HepG2 (cell line): ENCODE results near the gene AIF1. TPM values are rescaled to one million over a fixed set of nuclear protein-coding genes. Genes with fewer than 3 reads are reported as not detected.

Source experiments
- CHD4 ChIP-seq: fragments of 200-600 bp; sonication (generic); IDR thresholded peaks from 2 replicates; pipeline ENCODE4 v1.7.0; 2017; ENCODE audit warnings: mild to moderate bottlenecking, low read length, borderline replicate concordance
- CREB1 ChIP-seq, 2 experiments: fragments of 450-650 bp in 1 of 2; IDR thresholded peaks; 2 replicates each; pipeline ENCODE4 v1.6.1; 2016 to 2017; ENCODE audit warnings: control low read depth in 1 of 2, mild to moderate bottlenecking in 1 of 2, missing compliant biosample characterization in 1 of 2, missing genetic modification characterization in 1 of 2
- FOXA1 ChIP-seq, 2 experiments: fragments of 450-650 bp in 1 of 2; sonication (generic) in 1 of 2; formaldehyde crosslinking in 1 of 2; IDR thresholded peaks; 2 replicates each; pipeline versions ENCODE4 v1.4.0 to v1.6.1; 2016 to 2020; ENCODE audit warnings: missing genetic modification reagents in 1 of 2
- POLR2AphosphoS5 ChIP-seq: IDR thresholded peaks from 2 replicates; pipeline ENCODE4 v1.6.1; 2012; ENCODE audit warnings: low read depth, low read length
- RBM22 ChIP-seq: fragments of 200-400 bp; formaldehyde crosslinking; optimal IDR thresholded peaks from 2 replicates; pipeline ENCODE3; 2017; ENCODE audit warnings: mild to moderate bottlenecking, low read length, moderate library complexity
- ZNF121 ChIP-seq: sonication (generic); formaldehyde crosslinking; IDR thresholded peaks from 2 replicates; pipeline ENCODE4 v1.5.0; 2020; ENCODE audit warnings: mild to moderate bottlenecking, missing genetic modification reagents
- ZNF17 ChIP-seq: sonication (generic); formaldehyde crosslinking; IDR thresholded peaks from 2 replicates; pipeline ENCODE4 v1.5.0; 2020; ENCODE audit warnings: mild to moderate bottlenecking, missing genetic modification reagents
- ZNF253 ChIP-seq: sonication (generic); formaldehyde crosslinking; IDR thresholded peaks from 2 replicates; pipeline ENCODE4 v1.8.0; 2022; ENCODE audit warnings: mild to moderate bottlenecking, missing genetic modification reagents, borderline replicate concordance
- ZNF30 ChIP-seq: sonication (generic); formaldehyde crosslinking; IDR thresholded peaks from 2 replicates; pipeline ENCODE4 v1.5.0; 2020; ENCODE audit warnings: mild to moderate bottlenecking, missing genetic modification reagents
- polyA plus RNA-seq, 8 experiments: library from polyadenylated mRNA; depleted of rRNA in 3 of 8; stranded (reverse) in 7 of 8; unstranded in 1 of 8; fragments of >200 nt; fragmentation: Illumina TruSeq in 4 of 8; extraction: Trizol in 4 of 8; gene quantifications; 2 replicates each; pipeline versions ENCODE4 v1.2.1 to v1.2.3, GENCODE V29; 2011 to 2016; ENCODE audit warnings: low read depth in 4 of 8, missing spikeins in 1 of 8, mixed read lengths in 1 of 8; ENCODE audit not compliant: insufficient read depth in 1 of 8
- total RNA-seq, 5 experiments: library from RNA; depleted of rRNA; stranded (reverse); fragments of >200 nt; fragmentation: Illumina TruSeq; extraction: Trizol; gene quantifications; 2 replicates each; pipeline ENCODE4 v1.2.3, GENCODE V29; 2016; ENCODE audit warnings: low read depth in 1 of 5
- TF ChIP-seq, protein P1 (sequence below): sonication (generic); formaldehyde crosslinking; IDR thresholded peaks from 2 replicates; pipeline ENCODE4 v1.5.0; 2020; ENCODE audit warnings: mild to moderate bottlenecking, missing genetic modification reagents
- TF ChIP-seq, protein P2 (sequence below): sonication (generic); formaldehyde crosslinking; IDR thresholded peaks from 2 replicates; pipeline ENCODE4; 2020; ENCODE audit warnings: missing genetic modification reagents, mild to moderate bottlenecking, borderline replicate concordance
- TF ChIP-seq, protein P3 (sequence below): sonication (generic); formaldehyde crosslinking; conservative IDR thresholded peaks from 2 replicates; pipeline ENCODE4 v1.4.0; 2020; ENCODE audit warnings: mild to moderate bottlenecking, missing genetic modification reagents, moderate library complexity

The AIF1 gene
- total and polyA plus RNA-seq, 2 of the 13 experiments (the other 11 are each of a cell fraction or from before 2014, with no cell fraction given): 1.5 TPM; not detected in 1

DNA sequence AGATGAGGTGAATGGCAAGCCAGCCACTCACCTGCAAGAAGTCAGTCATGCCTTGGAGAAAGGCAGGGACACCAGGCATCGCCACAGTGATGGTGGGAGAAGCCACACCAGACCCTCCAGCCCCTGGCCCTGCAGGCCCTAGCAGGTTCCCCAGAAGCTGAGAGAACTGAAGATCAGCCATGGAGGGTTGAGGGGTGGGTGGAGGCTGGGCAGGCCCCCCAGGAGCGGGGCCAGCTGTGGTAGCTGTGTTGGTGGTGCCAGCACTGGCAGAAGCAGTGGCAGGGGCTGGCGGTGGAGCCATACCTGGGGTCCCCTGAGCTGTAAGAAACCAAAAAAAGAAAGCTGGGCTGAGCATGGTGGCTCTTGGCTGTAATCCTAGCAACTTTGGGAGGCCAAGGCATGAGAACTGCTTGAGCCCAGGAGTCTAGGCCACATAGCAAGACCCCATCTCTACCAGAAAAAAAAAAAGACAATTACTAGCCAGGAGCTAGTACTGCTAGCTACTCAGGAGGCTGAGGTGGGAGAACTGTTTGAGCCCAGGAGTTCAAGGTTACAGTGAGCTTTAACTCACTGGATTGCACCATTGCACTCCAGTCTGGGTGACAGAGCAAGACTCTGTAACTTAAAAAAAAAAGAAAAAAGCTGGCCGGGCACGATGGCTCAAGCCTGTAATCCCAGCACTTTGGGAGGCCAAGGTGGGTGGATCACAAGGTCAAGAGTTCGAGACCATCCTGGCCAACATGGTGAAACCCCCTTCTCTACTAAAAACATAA lies 27.9 kb downstream of the AIF1 start (continued):
- TF ChIP-seq, protein P1, sequence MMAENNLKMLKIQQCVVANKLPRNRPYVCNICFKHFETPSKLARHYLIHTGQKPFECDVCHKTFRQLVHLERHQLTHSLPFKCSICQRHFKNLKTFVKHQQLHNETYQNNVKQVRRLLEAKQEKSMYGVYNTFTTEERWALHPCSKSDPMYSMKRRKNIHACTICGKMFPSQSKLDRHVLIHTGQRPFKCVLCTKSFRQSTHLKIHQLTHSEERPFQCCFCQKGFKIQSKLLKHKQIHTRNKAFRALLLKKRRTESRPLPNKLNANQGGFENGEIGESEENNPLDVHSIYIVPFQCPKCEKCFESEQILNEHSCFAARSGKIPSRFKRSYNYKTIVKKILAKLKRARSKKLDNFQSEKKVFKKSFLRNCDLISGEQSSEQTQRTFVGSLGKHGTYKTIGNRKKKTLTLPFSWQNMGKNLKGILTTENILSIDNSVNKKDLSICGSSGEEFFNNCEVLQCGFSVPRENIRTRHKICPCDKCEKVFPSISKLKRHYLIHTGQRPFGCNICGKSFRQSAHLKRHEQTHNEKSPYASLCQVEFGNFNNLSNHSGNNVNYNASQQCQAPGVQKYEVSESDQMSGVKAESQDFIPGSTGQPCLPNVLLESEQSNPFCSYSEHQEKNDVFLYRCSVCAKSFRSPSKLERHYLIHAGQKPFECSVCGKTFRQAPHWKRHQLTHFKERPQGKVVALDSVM: peak; percentile 24; the same call in 1 of the 2 replicates
- no peak for TF ChIP-seq CHD4
- TF ChIP-seq ZNF30 (CRISPR knock-in tag): no peak
- TF ChIP-seq CREB1 (IDR thresholded peaks at IDR 0.05): no peak
- TF ChIP-seq CREB1 (CRISPR knock-in tag; IDR thresholded peaks at IDR 0.05): no peak
- TF ChIP-seq, protein P2, sequence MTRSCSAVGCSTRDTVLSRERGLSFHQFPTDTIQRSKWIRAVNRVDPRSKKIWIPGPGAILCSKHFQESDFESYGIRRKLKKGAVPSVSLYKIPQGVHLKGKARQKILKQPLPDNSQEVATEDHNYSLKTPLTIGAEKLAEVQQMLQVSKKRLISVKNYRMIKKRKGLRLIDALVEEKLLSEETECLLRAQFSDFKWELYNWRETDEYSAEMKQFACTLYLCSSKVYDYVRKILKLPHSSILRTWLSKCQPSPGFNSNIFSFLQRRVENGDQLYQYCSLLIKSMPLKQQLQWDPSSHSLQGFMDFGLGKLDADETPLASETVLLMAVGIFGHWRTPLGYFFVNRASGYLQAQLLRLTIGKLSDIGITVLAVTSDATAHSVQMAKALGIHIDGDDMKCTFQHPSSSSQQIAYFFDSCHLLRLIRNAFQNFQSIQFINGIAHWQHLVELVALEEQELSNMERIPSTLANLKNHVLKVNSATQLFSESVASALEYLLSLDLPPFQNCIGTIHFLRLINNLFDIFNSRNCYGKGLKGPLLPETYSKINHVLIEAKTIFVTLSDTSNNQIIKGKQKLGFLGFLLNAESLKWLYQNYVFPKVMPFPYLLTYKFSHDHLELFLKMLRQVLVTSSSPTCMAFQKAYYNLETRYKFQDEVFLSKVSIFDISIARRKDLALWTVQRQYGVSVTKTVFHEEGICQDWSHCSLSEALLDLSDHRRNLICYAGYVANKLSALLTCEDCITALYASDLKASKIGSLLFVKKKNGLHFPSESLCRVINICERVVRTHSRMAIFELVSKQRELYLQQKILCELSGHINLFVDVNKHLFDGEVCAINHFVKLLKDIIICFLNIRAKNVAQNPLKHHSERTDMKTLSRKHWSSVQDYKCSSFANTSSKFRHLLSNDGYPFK (CRISPR knock-in tag): no peak
- TF ChIP-seq POLR2AphosphoS5: no peak
- no peak for TF ChIP-seq RBM22
- peak; percentile 78 for TF ChIP-seq ZNF121 (CRISPR knock-in tag)
- TF ChIP-seq ZNF17: no peak
- TF ChIP-seq FOXA1 (IDR thresholded peaks at IDR 0.05): no peak
- TF ChIP-seq FOXA1 (CRISPR knock-in tag; IDR thresholded peaks at IDR 0.05): no peak
- no peak for TF ChIP-seq ZNF253
- TF ChIP-seq, protein P3, sequence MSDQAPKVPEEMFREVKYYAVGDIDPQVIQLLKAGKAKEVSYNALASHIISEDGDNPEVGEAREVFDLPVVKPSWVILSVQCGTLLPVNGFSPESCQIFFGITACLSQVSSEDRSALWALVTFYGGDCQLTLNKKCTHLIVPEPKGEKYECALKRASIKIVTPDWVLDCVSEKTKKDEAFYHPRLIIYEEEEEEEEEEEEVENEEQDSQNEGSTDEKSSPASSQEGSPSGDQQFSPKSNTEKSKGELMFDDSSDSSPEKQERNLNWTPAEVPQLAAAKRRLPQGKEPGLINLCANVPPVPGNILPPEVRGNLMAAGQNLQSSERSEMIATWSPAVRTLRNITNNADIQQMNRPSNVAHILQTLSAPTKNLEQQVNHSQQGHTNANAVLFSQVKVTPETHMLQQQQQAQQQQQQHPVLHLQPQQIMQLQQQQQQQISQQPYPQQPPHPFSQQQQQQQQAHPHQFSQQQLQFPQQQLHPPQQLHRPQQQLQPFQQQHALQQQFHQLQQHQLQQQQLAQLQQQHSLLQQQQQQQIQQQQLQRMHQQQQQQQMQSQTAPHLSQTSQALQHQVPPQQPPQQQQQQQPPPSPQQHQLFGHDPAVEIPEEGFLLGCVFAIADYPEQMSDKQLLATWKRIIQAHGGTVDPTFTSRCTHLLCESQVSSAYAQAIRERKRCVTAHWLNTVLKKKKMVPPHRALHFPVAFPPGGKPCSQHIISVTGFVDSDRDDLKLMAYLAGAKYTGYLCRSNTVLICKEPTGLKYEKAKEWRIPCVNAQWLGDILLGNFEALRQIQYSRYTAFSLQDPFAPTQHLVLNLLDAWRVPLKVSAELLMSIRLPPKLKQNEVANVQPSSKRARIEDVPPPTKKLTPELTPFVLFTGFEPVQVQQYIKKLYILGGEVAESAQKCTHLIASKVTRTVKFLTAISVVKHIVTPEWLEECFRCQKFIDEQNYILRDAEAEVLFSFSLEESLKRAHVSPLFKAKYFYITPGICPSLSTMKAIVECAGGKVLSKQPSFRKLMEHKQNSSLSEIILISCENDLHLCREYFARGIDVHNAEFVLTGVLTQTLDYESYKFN (CRISPR knock-in tag): peak; percentile 57
